GM13977 (cell line): ENCODE data around the gene PCDHGA2.
"Not testable (repeated sequence)": the region's sequence is repeated elsewhere in the genome, so short reads cannot be mapped to it uniquely, and the experiment has no call there.

ENCODE experiments used
- DNase-seq: peaks from one replicate; pipeline ENCODE4 v3.0.0; 2012; ENCODE audit warnings: low spot score
- CTCF ChIP-seq: IDR thresholded peaks from 2 replicates; pipeline ENCODE4 v1.5.1; 2012; ENCODE audit warnings: mild to moderate bottlenecking, control low read depth; ENCODE audit not compliant: insufficient read depth; ENCODE audit errors: extremely low read depth, missing control alignments
- in situ Hi-C: fragments of 300-500 bp; cut with MboI; formaldehyde crosslinking; loops from one replicate; pipeline ENCODE4 v1.12.0; 2022; ENCODE audit warnings: low sequenced_read_pairs, low pct_unique_long_range_greater_than_20kb, mixed read lengths, inconsistent platforms; ENCODE audit not compliant: unreplicated experiment

Gene PCDHGA2

GRCh38 chr5:141319699-141320098 lies 18.9 kb upstream of the PCDHGA2 start:
- TF ChIP-seq CTCF = no peak
- in situ Hi-C loops = no loop called here
- DNase-seq = no peak

GRCh38 chr5:141320225-141321169 lies 18.1 kb upstream of the PCDHGA2 start, which contains the start of gene TAF7:
Gene TAF7, minus strand, starts transcription at chr5:141320784. Its CDS starts 740 bp downstream, at chr5:141320044.
- DNase-seq = peak; percentile 89
- in situ Hi-C loops = no loop called here
- TF ChIP-seq CTCF = peak; percentile 93

GRCh38 chr5:141322261-141322660 lies 16.3 kb upstream of the PCDHGA2 start:
- DNase-seq = no peak
- TF ChIP-seq CTCF = no peak
- in situ Hi-C loops = no loop called here

GRCh38 chr5:141326088-141326854 lies 12.3 kb upstream of the PCDHGA2 start:
- in situ Hi-C loops = no loop called here
- no peak for DNase-seq
- TF ChIP-seq CTCF = peak; percentile 31

GRCh38 chr5:141328231-141328630 lies 10.3 kb upstream of the PCDHGA2 start:
- no peak for DNase-seq
- TF ChIP-seq CTCF = no peak
- in situ Hi-C loops = no loop called here

- DNase-seq = no peak
- TF ChIP-seq CTCF = peak; percentile 68
- in situ Hi-C loops = no loop called here
Measured at GRCh38 chr5:141330299-141331080, 8.1 kb upstream of the PCDHGA2 start, which contains the start of gene PCDHGA1. Gene PCDHGA1, plus strand, starts transcription at chr5:141330514.

GRCh38 chr5:141332571-141332970 lies 6.0 kb upstream of the PCDHGA2 start:
- DNase-seq, in situ Hi-C loops: not testable (repeated sequence)

GRCh38 chr5:141340781-141341354 lies 2.3 kb downstream of the PCDHGA2 start:
- in situ Hi-C loops, DNase-seq: not testable (repeated sequence)
